Caki2 (cell line): ENCODE measurements around the gene ARMC9. TPM values are rescaled to one million over a fixed set of nuclear protein-coding genes. Genes with fewer than 3 reads are reported as not detected.

ENCODE experiments used
- DNase-seq: peaks from one replicate; pipeline ENCODE4 v3.0.0-alpha.2; 2015; ENCODE audit warnings: low read depth
- in situ Hi-C: cut with HindIII; loops from 2 replicates; pipeline ENCODE4 v1.10.0; 2016; ENCODE audit warnings: low sequenced_read_pairs, low pct_unique_long_range_greater_than_20kb, mixed read lengths
- total RNA-seq: library from RNA; depleted of rRNA; stranded (reverse); fragments of >200 nt; shearing (Covaris generic); gene quantifications from 2 replicates; pipeline ENCODE4 v1.2.3, GENCODE V29; 2014; ENCODE audit warnings: low replicate concordance

Gene ARMC9
- total RNA-seq, 1 experiment from 2014 or later = 39.8 TPM

- DNase-seq = peak; percentile 44
Measured at GRCh38 chr2:231378026-231378722, 179.7 kb downstream of the ARMC9 start.

GRCh38 chr2:231379266-231380215 is 181.1 kb downstream of the ARMC9 start:
- no peak for DNase-seq
- in situ Hi-C loops = no loop called here

More at GRCh38 chr2:231378026-231378722, 179.7 kb downstream of the ARMC9 start:
- in situ Hi-C loops = no loop called here

- no peak for DNase-seq
- in situ Hi-C loops = no loop called here
Measured at GRCh38 chr2:231380307-231380706, 181.9 kb downstream of the ARMC9 start.

GRCh38 chr2:231380991-231381847 is 182.8 kb downstream of the ARMC9 start:
- DNase-seq = no peak

GRCh38 chr2:231382116-231382515 is 183.7 kb downstream of the ARMC9 start:
- in situ Hi-C loops = no loop called here
- no peak for DNase-seq

More at GRCh38 chr2:231380991-231381847, 182.8 kb downstream of the ARMC9 start:
- in situ Hi-C loops = no loop called here

- DNase-seq = no peak
- in situ Hi-C loops = no loop called here
Measured at GRCh38 chr2:231383416-231384108, 185.1 kb downstream of the ARMC9 start.

GRCh38 chr2:231384109-231384435 is 185.6 kb downstream of the ARMC9 start:
- in situ Hi-C loops = no loop called here
- no peak for DNase-seq

- no peak for DNase-seq
- in situ Hi-C loops = no loop called here
Measured at GRCh38 chr2:231384970-231385369, 186.5 kb downstream of the ARMC9 start.

- no peak for DNase-seq
- in situ Hi-C loops = no loop called here
Measured at GRCh38 chr2:231385429-231385828, 187.0 kb downstream of the ARMC9 start.

- no peak for DNase-seq
- in situ Hi-C loops = no loop called here
Measured at GRCh38 chr2:231386446-231386845, 188.0 kb downstream of the ARMC9 start.

GRCh38 chr2:231387904-231388724 is 189.7 kb downstream of the ARMC9 start:
- in situ Hi-C loops = no loop called here
- no peak for DNase-seq

GRCh38 chr2:231388725-231389346 is 190.4 kb downstream of the ARMC9 start:
- no peak for DNase-seq
- in situ Hi-C loops = no loop called here

GRCh38 chr2:231390667-231391066 is 192.2 kb downstream of the ARMC9 start:
- in situ Hi-C loops = no loop called here
- no peak for DNase-seq

GRCh38 chr2:231391981-231392380 is 193.6 kb downstream of the ARMC9 start:
- no peak for DNase-seq
- in situ Hi-C loops = no loop called here

- in situ Hi-C loops = no loop called here
Measured at GRCh38 chr2:231392431-231393148, 194.2 kb downstream of the ARMC9 start.

More at GRCh38 chr2:231392431-231393148, 194.2 kb downstream of the ARMC9 start:
- DNase-seq = no peak
